ENCODE data around the gene QSOX2.

QSOX2 gene, protein sequence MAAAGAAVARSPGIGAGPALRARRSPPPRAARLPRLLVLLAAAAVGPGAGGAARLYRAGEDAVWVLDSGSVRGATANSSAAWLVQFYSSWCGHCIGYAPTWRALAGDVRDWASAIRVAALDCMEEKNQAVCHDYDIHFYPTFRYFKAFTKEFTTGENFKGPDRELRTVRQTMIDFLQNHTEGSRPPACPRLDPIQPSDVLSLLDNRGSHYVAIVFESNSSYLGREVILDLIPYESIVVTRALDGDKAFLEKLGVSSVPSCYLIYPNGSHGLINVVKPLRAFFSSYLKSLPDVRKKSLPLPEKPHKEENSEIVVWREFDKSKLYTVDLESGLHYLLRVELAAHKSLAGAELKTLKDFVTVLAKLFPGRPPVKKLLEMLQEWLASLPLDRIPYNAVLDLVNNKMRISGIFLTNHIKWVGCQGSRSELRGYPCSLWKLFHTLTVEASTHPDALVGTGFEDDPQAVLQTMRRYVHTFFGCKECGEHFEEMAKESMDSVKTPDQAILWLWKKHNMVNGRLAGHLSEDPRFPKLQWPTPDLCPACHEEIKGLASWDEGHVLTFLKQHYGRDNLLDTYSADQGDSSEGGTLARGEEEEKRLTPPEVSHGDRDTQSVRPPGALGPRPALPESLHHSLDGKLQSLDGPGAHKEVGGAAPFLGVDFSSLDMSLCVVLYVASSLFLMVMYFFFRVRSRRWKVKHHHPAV

GRCh38 chr9:136245219-136246150 is at the start of gene QSOX2:
QSOX2 (minus strand) TSS chr9:136245812; CDS start chr9:136245803, 9 bp downstream.
- DNase-seq (ENCODE audit: low read depth) = no peak

GRCh38 chr9:136295055-136295454 is 49.4 kb upstream of the QSOX2 start:
- no peak for DNase-seq (ENCODE audit: low read depth)

- DNase-seq (ENCODE audit: low read depth) = no peak
These were observed 48.8 kb upstream of the QSOX2 start for GRCh38 chr9:136294437-136294836.

DNA sequence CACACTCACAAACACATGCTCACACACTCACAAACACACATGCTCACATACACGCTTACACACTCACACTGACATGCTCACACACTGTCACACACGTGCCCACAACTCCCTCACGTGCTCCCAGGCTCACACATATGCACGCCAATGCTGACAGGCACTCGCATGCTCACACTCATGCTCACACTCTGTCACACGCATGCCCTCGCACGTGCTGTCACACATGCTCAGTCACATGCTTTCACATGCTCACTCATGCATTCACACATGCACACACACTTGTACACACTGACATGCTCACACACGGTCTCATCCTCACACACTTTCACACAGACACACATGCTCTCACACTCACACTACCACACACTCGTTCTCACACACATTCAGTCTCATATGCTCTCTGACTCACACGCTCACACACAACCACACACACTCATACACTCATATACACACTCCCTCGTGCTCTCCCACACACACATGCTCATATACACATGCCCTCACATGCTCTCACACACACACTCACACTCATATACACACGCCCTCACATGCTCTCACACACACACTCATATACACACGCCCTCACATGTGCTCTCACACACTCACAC is 48.0 kb upstream of the QSOX2 start:
- DNase-seq (ENCODE audit: low read depth) = no peak

- no peak for DNase-seq (ENCODE audit: low read depth)
These were observed 47.2 kb upstream of the QSOX2 start for GRCh38 chr9:136292591-136293448.

DNA sequence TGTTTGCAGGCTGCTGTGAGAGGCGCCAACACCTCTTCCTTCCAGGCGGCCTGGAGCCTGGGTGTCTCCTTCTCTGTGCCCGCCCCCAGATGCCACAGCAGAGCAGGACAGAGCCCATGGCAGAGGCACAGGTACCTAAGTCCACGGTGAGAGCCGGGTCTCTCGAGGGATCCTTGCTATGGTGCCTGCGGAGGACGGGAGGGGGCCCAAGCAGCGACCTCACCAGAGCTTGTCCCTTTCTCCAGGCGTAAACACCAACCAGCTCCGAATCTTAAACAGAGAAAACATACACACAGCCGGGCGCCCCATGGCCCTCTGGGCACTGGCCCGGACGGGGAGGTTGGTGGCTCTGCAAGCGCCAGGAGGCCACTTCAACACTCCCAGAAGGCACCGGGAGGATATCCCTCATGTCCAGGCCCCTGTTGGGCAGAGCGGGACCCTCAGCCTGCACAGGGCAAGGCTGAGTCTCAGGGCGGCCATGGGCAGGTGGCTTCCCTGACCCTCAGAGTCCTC is 46.5 kb upstream of the QSOX2 start:
- DNase-seq (ENCODE audit: low read depth) = no peak

GRCh38 chr9:136291306-136292025 is 45.9 kb upstream of the QSOX2 start:
- DNase-seq (ENCODE audit: low read depth) = no peak

- DNase-seq (ENCODE audit: low read depth) = no peak
These were observed 44.9 kb upstream of the QSOX2 start for GRCh38 chr9:136290508-136291000.

DNA sequence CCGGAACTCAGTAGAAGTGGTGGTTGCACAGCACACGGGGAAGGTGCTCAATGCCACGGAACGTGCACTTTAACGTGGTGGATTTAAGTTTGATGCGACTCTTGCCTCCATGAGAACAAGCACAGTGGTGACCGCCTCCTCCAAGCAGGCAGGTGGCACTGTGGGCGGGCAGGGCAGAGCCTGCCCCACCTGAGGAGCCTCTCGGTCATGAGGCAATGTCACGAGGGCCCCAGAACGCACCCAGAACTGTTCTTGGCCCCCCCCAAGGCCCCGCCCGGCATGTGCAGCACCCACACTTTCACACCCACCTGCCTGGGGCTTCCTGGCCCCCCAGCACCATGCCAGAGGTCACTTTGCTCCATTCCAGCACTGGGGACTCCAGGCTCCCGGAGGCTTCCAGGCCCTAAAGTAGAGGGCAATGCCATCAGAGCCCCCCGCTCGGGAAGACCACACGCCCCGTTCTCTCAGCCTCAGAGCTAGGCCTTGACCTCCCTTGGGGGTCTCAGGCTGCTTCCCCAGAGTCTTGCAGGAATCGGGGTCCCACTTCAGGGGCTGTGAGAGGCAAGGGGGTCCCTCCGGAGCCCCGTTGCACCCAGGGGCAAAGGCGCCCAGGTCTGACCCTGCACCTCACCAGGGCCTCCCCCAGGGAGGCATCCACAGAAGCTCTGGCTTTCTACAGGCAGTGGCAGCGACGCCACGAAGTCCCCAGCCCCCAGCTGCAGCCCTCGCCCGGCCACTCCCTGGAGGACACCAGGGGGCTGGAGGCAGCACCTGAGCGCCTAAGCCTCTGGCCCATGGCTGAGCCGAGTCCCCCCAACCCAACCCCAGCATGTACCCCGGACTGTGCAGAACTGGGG is 44.3 kb upstream of the QSOX2 start:
- DNase-seq (ENCODE audit: low read depth) = no peak

DNA sequence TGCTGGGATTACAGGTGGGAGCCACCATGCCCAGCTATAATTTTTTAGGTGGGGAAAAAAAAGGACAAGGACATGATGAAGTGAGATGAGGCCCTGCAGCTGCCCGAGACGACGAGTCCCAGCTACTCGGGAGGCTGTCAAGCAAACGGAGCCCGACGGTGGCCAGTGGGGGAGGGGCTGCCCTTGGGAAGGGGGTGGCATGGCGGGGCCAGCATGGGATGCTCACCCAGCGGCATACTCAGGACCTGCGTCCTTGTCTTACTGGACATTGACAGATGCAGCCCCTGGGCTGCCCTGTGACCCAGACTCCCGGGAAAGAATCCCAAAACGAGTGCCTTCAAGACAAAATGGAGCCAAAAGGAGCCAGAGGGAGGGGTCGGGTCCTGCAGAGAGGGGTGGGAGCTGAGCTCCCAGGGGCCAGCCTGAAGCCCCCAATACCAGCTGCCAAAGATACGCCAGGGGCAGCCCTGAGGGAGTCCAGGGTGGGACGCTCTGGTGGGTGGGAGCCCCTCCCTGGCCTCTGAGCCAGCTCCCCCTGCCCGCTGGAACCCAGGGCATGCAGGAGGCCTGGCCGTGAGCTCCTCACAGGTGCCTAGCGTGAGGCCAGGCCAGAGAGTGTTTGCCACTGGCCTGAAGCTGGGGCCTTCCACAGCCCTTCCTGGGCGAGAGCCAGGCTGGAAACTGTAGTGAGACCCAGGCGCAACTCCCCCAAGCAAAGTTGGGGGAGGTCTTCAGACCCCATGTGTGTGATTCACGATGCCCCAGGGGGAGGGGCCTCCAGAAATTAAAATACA is 42.5 kb upstream of the QSOX2 start:
- no peak for DNase-seq (ENCODE audit: low read depth)

DNA sequence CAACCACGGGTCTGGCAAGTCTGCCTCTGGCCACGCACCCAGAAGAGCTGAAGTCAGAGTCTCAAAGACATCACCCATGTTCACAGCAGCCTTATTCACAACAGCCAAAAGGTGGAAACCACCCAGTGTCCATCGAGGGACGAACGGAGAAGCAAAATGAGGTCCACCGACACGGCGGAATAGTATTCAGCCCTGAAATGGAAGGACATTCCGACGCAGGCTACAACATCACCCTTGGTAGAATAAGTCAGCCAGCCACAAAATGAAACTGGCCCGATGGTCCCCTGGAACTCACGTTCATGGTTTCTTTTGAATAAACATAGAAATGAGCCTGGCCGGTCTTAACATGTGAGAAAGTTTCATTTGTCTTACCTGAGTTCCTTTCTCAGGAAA is 41.4 kb upstream of the QSOX2 start:
- no peak for DNase-seq (ENCODE audit: low read depth)

GRCh38 chr9:136286359-136286986 is 40.9 kb upstream of the QSOX2 start:
- DNase-seq (ENCODE audit: low read depth) = no peak

GRCh38 chr9:136285501-136286358 is 40.1 kb upstream of the QSOX2 start:
- DNase-seq (ENCODE audit: low read depth) = no peak

GRCh38 chr9:136284951-136285350 is 39.3 kb upstream of the QSOX2 start:
- DNase-seq (ENCODE audit: low read depth) = no peak

DNA sequence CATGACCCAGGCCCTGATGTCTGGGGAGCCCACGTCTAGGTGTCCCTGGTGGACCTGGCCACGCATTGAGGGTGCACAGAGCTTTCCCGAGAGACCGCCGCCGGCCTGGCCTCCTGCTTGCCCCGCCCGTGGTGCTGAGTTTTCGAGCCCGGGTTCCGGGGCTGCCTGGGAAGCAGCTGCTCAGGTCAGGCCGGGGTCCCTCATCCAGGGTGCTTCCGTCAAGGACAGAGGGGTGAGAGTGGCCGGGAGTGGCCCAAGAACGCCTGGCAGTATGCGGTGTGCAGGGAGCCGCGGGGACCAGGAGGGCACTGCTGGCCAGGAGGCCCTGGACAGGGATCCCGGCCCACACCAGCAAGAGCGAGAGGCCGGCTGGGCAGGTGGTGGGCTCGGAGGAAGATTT is 38.7 kb upstream of the QSOX2 start:
- DNase-seq (ENCODE audit: low read depth) = no peak
